Lower leg skin (tissue), 4 donors: ENCODE results near the gene GINS2. TPM values are rescaled to one million over a fixed set of nuclear protein-coding genes. Genes with fewer than 3 reads are reported as not detected.

ENCODE experiments used
- DNase-seq, 2 donors: peaks; one replicate each; pipeline ENCODE4 v3.0.0-alpha.2; 2019; ENCODE audit warnings: low spot score in 2 of 2
- H3K4me3 ChIP-seq: fragments of 200-600 bp; sonication (generic); 2 replicates; pipeline ENCODE4 v1.5.1; 2017; ENCODE audit warnings: mild to moderate bottlenecking, low read depth; ENCODE audit not compliant: poor library complexity, severe bottlenecking
- CTCF ChIP-seq, 3 donors: fragments of 450-650 bp; IDR thresholded peaks; one replicate each; pipeline ENCODE4 v1.5.1; 2016; ENCODE audit warnings: antibody characterized with exemption in 3 of 3, mild to moderate bottlenecking in 3 of 3, moderate library complexity in 2 of 3
- POLR2A ChIP-seq, 2 donors: fragments of 450-650 bp; IDR thresholded peaks; one replicate each; pipeline ENCODE4 v1.6.1; 2016 to 2017; ENCODE audit warnings: antibody characterized with exemption in 2 of 2, mild to moderate bottlenecking in 1 of 2, moderate library complexity in 1 of 2
- WGBS, 2 donors: methylation state at CpG; one replicate each; pipeline ENCODE4 v1.1.5; 2018; 5-methylcytosine and 5-hydroxymethylcytosine counted together
- intact Hi-C: fragments of 100-400 bp; cut with DNase I; formaldehyde crosslinking; loops from one replicate; pipeline ENCODE4 v1.15.0; 2023; ENCODE audit warnings: low total_unique reads
- total RNA-seq, 4 donors: library from RNA; depleted of rRNA; stranded (reverse); fragments of >200 nt; gene quantifications; one replicate each; pipeline ENCODE4 v1.1.0, GENCODE V29; 2016

The GINS2 gene
- total RNA-seq, 4 donors from 2014 or later, result 0.38 to 0.98 (median 0.91) TPM; not detected in 1

- 57 to 66% methylated on average over 13 to 18 of the region's 19 CpGs for WGBS, 2 donors
- H3K4me3 ChIP-seq, result no peak overlapping the region
- intact Hi-C loops, result no loop called here
- no peak for DNase-seq
- TF ChIP-seq CTCF (IDR thresholded peaks at IDR 0.05) (no peak), POLR2A (IDR thresholded peaks at IDR 0.05) (no peak)
These were observed 43.6 kb downstream of the GINS2 start for GRCh38 chr16:85645021-85645589.

- 94 to 95% methylated on average over 21 of the region's 21 CpGs for WGBS, 2 donors
- H3K4me3 ChIP-seq, result no peak overlapping the region
- DNase-seq, result no peak
- no peak for TF ChIP-seq CTCF (IDR thresholded peaks at IDR 0.05)
- no peak for TF ChIP-seq POLR2A (IDR thresholded peaks at IDR 0.05)
- intact Hi-C loops, result no loop called here
These were observed 44.6 kb downstream of the GINS2 start for GRCh38 chr16:85644093-85644712.

GRCh38 chr16:85643631-85644030 lies 45.1 kb downstream of the GINS2 start:
- no peak for DNase-seq
- 53 to 72% methylated on average over 6 to 8 of the region's 8 CpGs for WGBS, 2 donors

GRCh38 chr16:85642762-85643358 lies 45.9 kb downstream of the GINS2 start:
- intact Hi-C loops, result no loop called here
- WGBS, 2 donors, result 81 to 90% methylated on average over 25 to 28 of the region's 32 CpGs
- no peak for DNase-seq
- no peak overlapping the region for H3K4me3 ChIP-seq
- TF ChIP-seq CTCF (IDR thresholded peaks at IDR 0.05) (no peak), POLR2A (IDR thresholded peaks at IDR 0.05) (no peak)

More at GRCh38 chr16:85643631-85644030, 45.1 kb downstream of the GINS2 start:
- TF ChIP-seq POLR2A (IDR thresholded peaks at IDR 0.05) (no peak), CTCF (IDR thresholded peaks at IDR 0.05) (no peak)
- intact Hi-C loops, result no loop called here
- no peak overlapping the region for H3K4me3 ChIP-seq

GRCh38 chr16:85641776-85642176 lies 47.0 kb downstream of the GINS2 start:
- H3K4me3 ChIP-seq, result no peak overlapping the region
- intact Hi-C loops, result no loop called here
- WGBS, 2 donors, result 31 to 38% methylated on average over 12 of the region's 12 CpGs
- no peak for DNase-seq
- TF ChIP-seq POLR2A (IDR thresholded peaks at IDR 0.05), result no peak
- TF ChIP-seq CTCF (IDR thresholded peaks at IDR 0.05), result no peak
